ENCODE measurements around the gene CLASP2. TPM values are rescaled to one million over a fixed set of nuclear protein-coding genes. Genes with fewer than 3 reads are reported as not detected.

Gene CLASP2
- total and polyA plus RNA-seq, 2 donors, result 18.8 to 35.1 TPM

GRCh38 chr3:33737146-33737545 is 19.1 kb upstream of the CLASP2 start:
- Histone ChIP-seq H3K4me3 (ENCODE audit: low read length in 2 of 2) (no peak overlapping the region), H3K4me1 (ENCODE audit: control insufficient read depth in 2 of 2, insufficient read depth in 2 of 2, low read length in 2 of 2) (no peaks in the 10 kb centered on the region), H3K36me3 (ENCODE audit: control insufficient read depth in 2 of 2, insufficient read depth in 2 of 2, low read length in 1 of 2) (no peaks in the 10 kb centered on the region), H3K27ac (ENCODE audit: low read depth in 1 of 2, low read length in 1 of 2) (no peak overlapping the region), H3K27me3 (ENCODE audit: control insufficient read depth in 2 of 2, insufficient read depth in 1 of 2, low read length in 1 of 2) (no peaks in the 10 kb centered on the region), H3K9me3 (ENCODE audit: control insufficient read depth in 2 of 2, insufficient read depth in 1 of 2, low read length in 1 of 2) (peaks cover 0 to under 1% of the 10 kb centered on the region in 2 donors)
- DNase-seq (ENCODE audit: low read depth in 6 of 9, low spot score in 9 of 9), result no peak
- WGBS, result 92% methylated on average over 1 of the region's 1 CpG

- Histone ChIP-seq H3K9me3 (ENCODE audit: control insufficient read depth in 2 of 2, insufficient read depth in 1 of 2, low read length in 1 of 2) (peaks cover 0 to 5% of the 10 kb centered on the region in 2 donors), H3K27me3 (ENCODE audit: control insufficient read depth in 2 of 2, insufficient read depth in 1 of 2, low read length in 1 of 2) (no peaks in the 10 kb centered on the region), H3K4me3 (ENCODE audit: low read length in 2 of 2) (no peak overlapping the region), H3K36me3 (ENCODE audit: control insufficient read depth in 2 of 2, insufficient read depth in 2 of 2, low read length in 1 of 2) (no peaks in the 10 kb centered on the region), H3K27ac (ENCODE audit: low read depth in 1 of 2, low read length in 1 of 2) (no peak overlapping the region), H3K4me1 (ENCODE audit: control insufficient read depth in 2 of 2, insufficient read depth in 2 of 2, low read length in 2 of 2) (no peaks in the 10 kb centered on the region)
- WGBS, result 98% methylated on average over 3 of the region's 3 CpGs
- no peak for DNase-seq (ENCODE audit: low read depth in 6 of 9, low spot score in 9 of 9)
Measured at GRCh38 chr3:33732394-33732793, 14.3 kb upstream of the CLASP2 start.

- H3K27ac ChIP-seq (ENCODE audit: low read depth in 1 of 2, low read length in 1 of 2), result no peak overlapping the region
- no peaks in the 10 kb centered on the region for H3K27me3 ChIP-seq (ENCODE audit: control insufficient read depth in 2 of 2, insufficient read depth in 1 of 2, low read length in 1 of 2)
- WGBS, result 94% methylated on average over 3 of the region's 3 CpGs
- peaks cover 0 to 5% of the 10 kb centered on the region in 2 donors for H3K9me3 ChIP-seq (ENCODE audit: control insufficient read depth in 2 of 2, insufficient read depth in 1 of 2, low read length in 1 of 2)
- no peak overlapping the region for H3K4me3 ChIP-seq (ENCODE audit: low read length in 2 of 2)
- no peaks in the 10 kb centered on the region for H3K36me3 ChIP-seq (ENCODE audit: control insufficient read depth in 2 of 2, insufficient read depth in 2 of 2, low read length in 1 of 2)
- no peaks in the 10 kb centered on the region for H3K4me1 ChIP-seq (ENCODE audit: control insufficient read depth in 2 of 2, insufficient read depth in 2 of 2, low read length in 2 of 2)
- DNase-seq (ENCODE audit: low read depth in 6 of 9, low spot score in 9 of 9), result no peak
Measured at GRCh38 chr3:33729993-33730392, 11.9 kb upstream of the CLASP2 start.

GRCh38 chr3:33724256-33724655 is 6.2 kb upstream of the CLASP2 start:
- no peaks in the 10 kb centered on the region for H3K27me3 ChIP-seq (ENCODE audit: control insufficient read depth in 2 of 2, insufficient read depth in 1 of 2, low read length in 1 of 2)
- no peak for DNase-seq (ENCODE audit: low read depth in 6 of 9, low spot score in 9 of 9)
- no peaks in the 10 kb centered on the region for H3K36me3 ChIP-seq (ENCODE audit: control insufficient read depth in 2 of 2, insufficient read depth in 2 of 2, low read length in 1 of 2)
- H3K4me3 ChIP-seq (ENCODE audit: low read length in 2 of 2), result no peak overlapping the region
- no peaks in the 10 kb centered on the region for H3K9me3 ChIP-seq (ENCODE audit: control insufficient read depth in 2 of 2, insufficient read depth in 1 of 2, low read length in 1 of 2)
- H3K4me1 ChIP-seq (ENCODE audit: control insufficient read depth in 2 of 2, insufficient read depth in 2 of 2, low read length in 2 of 2), result no peaks in the 10 kb centered on the region
- WGBS, result 97% methylated on average over 2 of the region's 2 CpGs
- no peak overlapping the region for H3K27ac ChIP-seq (ENCODE audit: low read depth in 1 of 2, low read length in 1 of 2)

GRCh38 chr3:33722626-33723370 is 4.7 kb upstream of the CLASP2 start:
- Histone ChIP-seq H3K36me3 (ENCODE audit: control insufficient read depth in 2 of 2, insufficient read depth in 2 of 2, low read length in 1 of 2) (no peaks in the 10 kb centered on the region), H3K27ac (ENCODE audit: low read depth in 1 of 2, low read length in 1 of 2) (no peak overlapping the region), H3K27me3 (ENCODE audit: control insufficient read depth in 2 of 2, insufficient read depth in 1 of 2, low read length in 1 of 2) (no peaks in the 10 kb centered on the region), H3K4me3 (ENCODE audit: low read length in 2 of 2) (no peak overlapping the region), H3K4me1 (ENCODE audit: control insufficient read depth in 2 of 2, insufficient read depth in 2 of 2, low read length in 2 of 2) (peaks cover 0 to 4% of the 10 kb centered on the region in 2 donors), H3K9me3 (ENCODE audit: control insufficient read depth in 2 of 2, insufficient read depth in 1 of 2, low read length in 1 of 2) (no peaks in the 10 kb centered on the region)
- 87% methylated on average over 2 of the region's 2 CpGs for WGBS
- no peak for DNase-seq (ENCODE audit: low read depth in 6 of 9, low spot score in 9 of 9)

- H3K4me1 ChIP-seq (ENCODE audit: control insufficient read depth in 2 of 2, insufficient read depth in 2 of 2, low read length in 2 of 2), result peaks cover 0 to 4% of the 10 kb centered on the region in 2 donors
- no peaks in the 10 kb centered on the region for H3K27me3 ChIP-seq (ENCODE audit: control insufficient read depth in 2 of 2, insufficient read depth in 1 of 2, low read length in 1 of 2)
- no peak overlapping the region for H3K27ac ChIP-seq (ENCODE audit: low read depth in 1 of 2, low read length in 1 of 2)
- no peaks in the 10 kb centered on the region for H3K9me3 ChIP-seq (ENCODE audit: control insufficient read depth in 2 of 2, insufficient read depth in 1 of 2, low read length in 1 of 2)
- no peak for DNase-seq (ENCODE audit: low read depth in 6 of 9, low spot score in 9 of 9)
- no peak overlapping the region for H3K4me3 ChIP-seq (ENCODE audit: low read length in 2 of 2)
- H3K36me3 ChIP-seq (ENCODE audit: control insufficient read depth in 2 of 2, insufficient read depth in 2 of 2, low read length in 1 of 2), result no peaks in the 10 kb centered on the region
- 95% methylated on average over 1 of the region's 1 CpG for WGBS
Measured at GRCh38 chr3:33722191-33722590, 4.1 kb upstream of the CLASP2 start.

- H3K9me3 ChIP-seq (ENCODE audit: control insufficient read depth in 2 of 2, insufficient read depth in 1 of 2, low read length in 1 of 2), result no peaks in the 10 kb centered on the region
- H3K27me3 ChIP-seq (ENCODE audit: control insufficient read depth in 2 of 2, insufficient read depth in 1 of 2, low read length in 1 of 2), result no peaks in the 10 kb centered on the region
- H3K4me1 ChIP-seq (ENCODE audit: control insufficient read depth in 2 of 2, insufficient read depth in 2 of 2, low read length in 2 of 2), result peaks cover 0 to 7% of the 10 kb centered on the region in 2 donors
- peak overlapping the region; percentile 85 to 94 for H3K27ac ChIP-seq (ENCODE audit: low read depth in 1 of 2, low read length in 1 of 2)
- no peaks in the 10 kb centered on the region for H3K36me3 ChIP-seq (ENCODE audit: control insufficient read depth in 2 of 2, insufficient read depth in 2 of 2, low read length in 1 of 2)
- peak in 1 of 9 donors; percentile 15 for DNase-seq (ENCODE audit: low read depth in 6 of 9, low spot score in 9 of 9)
- WGBS, result 1% methylated on average over 7 of the region's 7 CpGs
- peak overlapping the region; percentile 86 to 96 for H3K4me3 ChIP-seq (ENCODE audit: low read length in 2 of 2)
Measured at GRCh38 chr3:33718595-33718907, 497 bp upstream of the CLASP2 start.

GRCh38 chr3:33717616-33717865 is 513 bp downstream of the CLASP2 start:
- DNase-seq (ENCODE audit: low read depth in 6 of 9, low spot score in 9 of 9), result peak in 2 of 9 donors; percentile 40 to 50
- Histone ChIP-seq H3K27me3 (ENCODE audit: control insufficient read depth in 2 of 2, insufficient read depth in 1 of 2, low read length in 1 of 2) (no peaks in the 10 kb centered on the region), H3K9me3 (ENCODE audit: control insufficient read depth in 2 of 2, insufficient read depth in 1 of 2, low read length in 1 of 2) (no peaks in the 10 kb centered on the region), H3K4me1 (ENCODE audit: control insufficient read depth in 2 of 2, insufficient read depth in 2 of 2, low read length in 2 of 2) (peaks cover 0 to 7% of the 10 kb centered on the region in 2 donors), H3K4me3 (ENCODE audit: low read length in 2 of 2) (peak overlapping the region; percentile 86 to 96), H3K27ac (ENCODE audit: low read depth in 1 of 2, low read length in 1 of 2) (peak overlapping the region; percentile 82 to 94), H3K36me3 (ENCODE audit: control insufficient read depth in 2 of 2, insufficient read depth in 2 of 2, low read length in 1 of 2) (no peaks in the 10 kb centered on the region)
- WGBS, result under 1% methylated on average over 26 of the region's 26 CpGs

GRCh38 chr3:33716227-33716626 is 1.8 kb downstream of the CLASP2 start:
- Histone ChIP-seq H3K36me3 (ENCODE audit: control insufficient read depth in 2 of 2, insufficient read depth in 2 of 2, low read length in 1 of 2) (no peaks in the 10 kb centered on the region), H3K4me3 (ENCODE audit: low read length in 2 of 2) (no peak overlapping the region), H3K27me3 (ENCODE audit: control insufficient read depth in 2 of 2, insufficient read depth in 1 of 2, low read length in 1 of 2) (no peaks in the 10 kb centered on the region), H3K9me3 (ENCODE audit: control insufficient read depth in 2 of 2, insufficient read depth in 1 of 2, low read length in 1 of 2) (no peaks in the 10 kb centered on the region), H3K4me1 (ENCODE audit: control insufficient read depth in 2 of 2, insufficient read depth in 2 of 2, low read length in 2 of 2) (peaks cover 0 to 7% of the 10 kb centered on the region in 2 donors), H3K27ac (ENCODE audit: low read depth in 1 of 2, low read length in 1 of 2) (no peak overlapping the region)
- 90% methylated on average over 7 of the region's 7 CpGs for whole genome bisulfite sequencing
- peak in 1 of 9 donors; percentile 8 for DNase-seq (ENCODE audit: low read depth in 6 of 9, low spot score in 9 of 9)

Data from thymus (tissue), 11 donors.